Body of pancreas (tissue), 4 donors: ENCODE results near the gene CLDN6. TPM values are rescaled to one million over a fixed set of nuclear protein-coding genes. Genes with fewer than 3 reads are reported as not detected.

Experiments
- ATAC-seq: fragments of 150-250 bp; one replicate; pipeline ENCODE4 v1.9.1; 2016
- DNase-seq, 4 donors: peaks; one replicate each; pipeline ENCODE4 v3.0.0-alpha.2; 2019
- H3K27ac ChIP-seq, 4 donors: fragments of 200-600 bp; sonication (generic); 1 replicate in 3 of 4; 2 replicates in 1 of 4; pipeline versions ENCODE4 v1.5.1 to v1.6.1; 2016 to 2019; ENCODE audit warnings: mild to moderate bottlenecking in 1 of 4, mixed read lengths in 1 of 4, moderate library complexity in 1 of 4
- H3K27me3 ChIP-seq, 2 donors: fragments of 200-600 bp; sonication (generic); one replicate each; pipeline ENCODE4 v1.6.0; 2016; ENCODE audit warnings: mild to moderate bottlenecking in 1 of 2
- H3K36me3 ChIP-seq, 2 donors: fragments of 200-600 bp; sonication (generic); replicated peaks in 1 of 2; 2 replicates each; pipeline ENCODE4 v1.5.1; 2016; ENCODE audit warnings: low read depth in 2 of 2; ENCODE audit not compliant: insufficient read depth in 1 of 2
- H3K4me1 ChIP-seq: fragments of 200-600 bp; sonication (generic); one replicate; pipeline ENCODE4 v1.6.0; 2016
- H3K4me3 ChIP-seq, 2 donors: fragments of 200-600 bp; sonication (generic); 1 replicate in 1 of 2; 2 replicates in 1 of 2; pipeline ENCODE4 v1.5.1; 2016 to 2019
- H3K9me3 ChIP-seq, 3 donors: fragments of 200-600 bp; sonication (generic); 1 replicate in 2 of 3; 2 replicates in 1 of 3; pipeline ENCODE4 v1.5.1; 2016
- CTCF ChIP-seq, 7 experiments: fragments of 450-650 bp in 4 of 7; fragments of 200-600 bp in 3 of 7; sonication (generic) in 3 of 7; IDR thresholded peaks; one replicate each; pipeline ENCODE4 v1.5.1; 2016 to 2019; ENCODE audit warnings: antibody characterized with exemption in 7 of 7
- POLR2A ChIP-seq, 3 donors: fragments of 450-650 bp; IDR thresholded peaks; one replicate each; pipeline ENCODE4 v1.6.1; 2016; ENCODE audit warnings: antibody characterized with exemption in 3 of 3, mild to moderate bottlenecking in 2 of 3
- WGBS, 2 donors: methylation state at CpG; one replicate each; pipeline ENCODE4 v1.1.5; 2017; 5-methylcytosine and 5-hydroxymethylcytosine counted together
- intact Hi-C: fragments of 100-400 bp; cut with DNase I; formaldehyde crosslinking; loops from one replicate; pipeline ENCODE4 v1.15.1; 2023
- total RNA-seq, 2 donors: library from RNA; depleted of rRNA; stranded (reverse); fragments of >200 nt; gene quantifications; one replicate each; pipeline ENCODE4 v1.1.0, GENCODE V29; 2016

The CLDN6 gene
- total RNA-seq, 2 donors from 2014 or later, result 0.33 to 0.78 TPM

- whole genome bisulfite sequencing, 2 donors, result 1 to 7% methylated on average over 3 to 52 of the region's 67 CpGs
- H3K4me1 ChIP-seq, result peaks cover 26% of the 10 kb centered on the region
Observed at GRCh38 chr16:3059041-3059722, 41.2 kb upstream of the CLDN6 start.

GRCh38 chr16:3058139-3059030 lies 40.4 kb upstream of the CLDN6 start:
- Histone ChIP-seq H3K4me3 (peak overlapping the region; percentile 42 to 78), H3K36me3 (no peaks in the 10 kb centered on the region), H3K27ac (peak overlapping the region; percentile 86 to 94 (median 89)), H3K27me3 (no peaks in the 10 kb centered on the region), H3K4me1 (peaks cover 26% of the 10 kb centered on the region), H3K9me3 (no peaks in the 10 kb centered on the region)
- DNase-seq (peak; percentile 61 to 72 (median 66)), ATAC-seq (peak; percentile 18)
- TF ChIP-seq POLR2A (IDR thresholded peaks at IDR 0.05) (no peak), CTCF (IDR thresholded peaks at IDR 0.05) (peak in 2 of 7 experiments; percentile 23)
- 0 to 7% methylated on average over 3 to 43 of the region's 77 CpGs for WGBS, 2 donors
- intact Hi-C loops, result loop anchor here (10.0 kb wide), 1 partner anchor 56 kb away; the partner anchor contains the start of gene ZNF205

More at GRCh38 chr16:3059041-3059722, 41.2 kb upstream of the CLDN6 start:
- intact Hi-C loops, result loop anchor here (10.0 kb wide), 1 partner anchor 56 kb away; the partner anchor contains the start of gene ZNF205
- Histone ChIP-seq H3K9me3 (no peaks in the 10 kb centered on the region), H3K27me3 (no peaks in the 10 kb centered on the region), H3K27ac (peak overlapping the region; percentile 86 to 94 (median 89)), H3K4me3 (peak overlapping the region; percentile 42 to 78), H3K36me3 (no peaks in the 10 kb centered on the region)
- ATAC-seq, result peak; percentile 95
- peak; percentile 94 to 96 (median 96) for DNase-seq
- TF ChIP-seq POLR2A (IDR thresholded peaks at IDR 0.05), result peak; percentile 45 to 78 (median 77)
- TF ChIP-seq CTCF (IDR thresholded peaks at IDR 0.05), result peak; percentile 77 to 99 (median 96)

- Histone ChIP-seq H3K4me3 (no peak overlapping the region), H3K36me3 (no peaks in the 10 kb centered on the region), H3K27me3 (no peaks in the 10 kb centered on the region), H3K9me3 (no peaks in the 10 kb centered on the region), H3K27ac (no peak overlapping the region), H3K4me1 (peaks cover 26% of the 10 kb centered on the region)
- intact Hi-C loops, result loop anchor here (10.0 kb wide), 1 partner anchor 57 kb away; the partner anchor contains the start of gene ZNF205
- 90 to 92% methylated on average over 13 to 21 of the region's 22 CpGs for WGBS, 2 donors
- no peak for DNase-seq
- ATAC-seq, result no peak
- TF ChIP-seq CTCF (IDR thresholded peaks at IDR 0.05) (no peak), POLR2A (IDR thresholded peaks at IDR 0.05) (no peak)
Observed at GRCh38 chr16:3057181-3058138, 39.5 kb upstream of the CLDN6 start.
